AG09319 (cell line): ENCODE measurements around the gene CAP2.
"Not testable (repeated sequence)": the region's sequence is repeated elsewhere in the genome, so short reads cannot be mapped to it uniquely, and the experiment has no call there.

Experiments used
- DNase-seq: peaks from one replicate; pipeline ENCODE4 v3.0.0-alpha.2; 2010; ENCODE audit warnings: low read depth; ENCODE audit errors: extremely low read depth
- TF ChIP-seq, protein P1 (sequence below): IDR thresholded peaks from 2 replicates; pipeline ENCODE4 v1.5.1; 2011; ENCODE audit warnings: low read depth, mild to moderate bottlenecking, inconsistent platforms, low read length, moderate library complexity

CAP2 gene

DNA sequence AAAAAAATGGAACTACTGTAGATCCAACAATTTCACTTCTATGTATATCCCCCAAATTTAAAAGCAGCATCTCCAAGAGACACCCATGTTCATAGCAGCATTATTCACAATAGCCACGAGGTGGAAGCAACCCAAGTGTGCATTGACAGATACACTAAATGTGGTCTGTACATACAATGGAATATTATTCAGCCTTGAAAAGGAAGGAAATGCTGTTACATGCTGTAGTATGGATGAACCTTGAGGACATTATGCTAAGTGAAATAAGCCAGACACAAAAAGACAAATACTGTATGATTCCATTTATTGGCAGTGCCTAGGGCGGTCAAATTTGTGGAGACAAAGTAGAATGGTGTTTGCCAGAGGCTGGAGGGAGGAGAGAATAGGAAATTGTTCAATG lies 34.2 kb downstream of the CAP2 start:
- no peak for DNase-seq
- TF ChIP-seq, protein P1, sequence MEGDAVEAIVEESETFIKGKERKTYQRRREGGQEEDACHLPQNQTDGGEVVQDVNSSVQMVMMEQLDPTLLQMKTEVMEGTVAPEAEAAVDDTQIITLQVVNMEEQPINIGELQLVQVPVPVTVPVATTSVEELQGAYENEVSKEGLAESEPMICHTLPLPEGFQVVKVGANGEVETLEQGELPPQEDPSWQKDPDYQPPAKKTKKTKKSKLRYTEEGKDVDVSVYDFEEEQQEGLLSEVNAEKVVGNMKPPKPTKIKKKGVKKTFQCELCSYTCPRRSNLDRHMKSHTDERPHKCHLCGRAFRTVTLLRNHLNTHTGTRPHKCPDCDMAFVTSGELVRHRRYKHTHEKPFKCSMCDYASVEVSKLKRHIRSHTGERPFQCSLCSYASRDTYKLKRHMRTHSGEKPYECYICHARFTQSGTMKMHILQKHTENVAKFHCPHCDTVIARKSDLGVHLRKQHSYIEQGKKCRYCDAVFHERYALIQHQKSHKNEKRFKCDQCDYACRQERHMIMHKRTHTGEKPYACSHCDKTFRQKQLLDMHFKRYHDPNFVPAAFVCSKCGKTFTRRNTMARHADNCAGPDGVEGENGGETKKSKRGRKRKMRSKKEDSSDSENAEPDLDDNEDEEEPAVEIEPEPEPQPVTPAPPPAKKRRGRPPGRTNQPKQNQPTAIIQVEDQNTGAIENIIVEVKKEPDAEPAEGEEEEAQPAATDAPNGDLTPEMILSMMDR = no peak

- DNase-seq = not testable (repeated sequence)
Measured at GRCh38 chr6:17428595-17429120, 35.3 kb downstream of the CAP2 start.

- DNase-seq = no peak
- TF ChIP-seq, protein P1 = no peak
Measured at GRCh38 chr6:17429383-17430061, 36.1 kb downstream of the CAP2 start.

GRCh38 chr6:17431581-17431980 lies 38.2 kb downstream of the CAP2 start:
- DNase-seq = no peak
- TF ChIP-seq, protein P1 = no peak

DNA sequence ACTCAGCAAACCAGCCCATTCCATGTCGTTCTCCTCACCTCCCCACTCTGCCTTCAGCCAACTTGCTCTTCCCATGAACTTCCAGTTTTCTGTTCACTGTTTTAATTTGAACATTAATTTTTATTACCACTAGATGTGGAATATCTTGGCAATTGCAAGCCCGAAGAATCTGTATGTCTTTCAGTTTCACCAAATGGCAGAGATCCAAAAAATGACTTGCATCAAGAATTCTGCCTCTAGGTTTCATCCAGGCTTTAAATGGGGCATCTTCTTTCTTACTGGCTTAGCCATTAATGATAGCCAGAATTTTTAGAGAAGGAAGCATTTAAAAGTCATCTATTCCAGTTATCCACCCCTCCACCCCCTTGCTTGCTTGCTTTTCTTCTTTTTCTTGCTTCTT lies 39.0 kb downstream of the CAP2 start:
- TF ChIP-seq, protein P1 = no peak
- DNase-seq = no peak

GRCh38 chr6:17439243-17439993 lies 46.0 kb downstream of the CAP2 start:
- no peak for DNase-seq
- TF ChIP-seq, protein P1 = no peak

DNA sequence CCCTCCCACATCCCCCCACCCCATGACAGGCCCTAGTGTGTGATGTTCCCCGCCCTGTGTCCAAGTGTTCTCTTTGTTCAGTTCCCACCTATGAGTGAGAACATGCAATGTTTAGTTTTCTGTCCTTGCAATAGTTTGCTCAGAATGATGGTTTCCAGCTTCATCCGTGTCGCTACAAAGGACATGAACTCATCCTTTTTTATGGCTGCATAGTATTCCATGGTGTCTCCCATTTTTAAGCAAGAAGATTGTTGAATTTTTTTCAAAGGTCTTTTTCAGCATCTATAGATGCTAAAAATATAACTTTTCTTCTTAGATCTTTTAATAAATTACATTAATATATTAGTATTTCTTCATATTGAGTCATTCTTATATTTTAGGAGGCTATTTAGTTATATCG lies 47.4 kb downstream of the CAP2 start:
- DNase-seq = not testable (repeated sequence)

- DNase-seq = no peak
- TF ChIP-seq, protein P1 = no peak
Measured at GRCh38 chr6:17442196-17442595, 48.8 kb downstream of the CAP2 start.
